ENCODE results near the gene CD47.

- TF ChIP-seq CTCF (IDR thresholded peaks at IDR 0.05) (no peak), JUND (IDR thresholded peaks at IDR 0.05) (no peak), FOXM1 (IDR thresholded peaks at IDR 0.05; ENCODE audit: low read depth) (no peak), GABPA (IDR thresholded peaks at IDR 0.05; ENCODE audit: low read depth) (no peak), SMC3 (IDR thresholded peaks at IDR 0.05; ENCODE audit: low read depth, low read length) (no peak), IRF3 (IDR thresholded peaks at IDR 0.05; ENCODE audit: low read depth, low read length) (no peak), POLR2AphosphoS5 (IDR thresholded peaks at IDR 0.05; ENCODE audit: low read depth, low read length) (no peak), USF2 (IDR thresholded peaks at IDR 0.05; ENCODE audit: borderline replicate concordance, low read depth, low read length) (no peak), MAX (IDR thresholded peaks at IDR 0.05; ENCODE audit: low read depth) (no peak), EZH2phosphoT487 (IDR thresholded peaks at IDR 0.05; ENCODE audit: borderline replicate concordance, low read depth) (no peak)
Measured at GRCh38 chr3:108127301-108127988, 36.6 kb upstream of the CD47 start.

Data from SK-N-SH (cell line).